Lower leg skin (tissue), 4 donors: Measurements from ENCODE around the gene PHF12. TPM values are rescaled to one million over a fixed set of nuclear protein-coding genes. Genes with fewer than 3 reads are reported as not detected.

ENCODE experiments used
- DNase-seq, 2 donors: peaks; one replicate each; pipeline ENCODE4 v3.0.0-alpha.2; 2019; ENCODE audit warnings: low spot score in 2 of 2
- H3K4me3 ChIP-seq: fragments of 200-600 bp; sonication (generic); 2 replicates; pipeline ENCODE4 v1.5.1; 2017; ENCODE audit warnings: mild to moderate bottlenecking, low read depth; ENCODE audit not compliant: poor library complexity, severe bottlenecking
- CTCF ChIP-seq, 3 donors: fragments of 450-650 bp; IDR thresholded peaks; one replicate each; pipeline ENCODE4 v1.5.1; 2016; ENCODE audit warnings: antibody characterized with exemption in 3 of 3, mild to moderate bottlenecking in 3 of 3, moderate library complexity in 2 of 3
- POLR2A ChIP-seq, 2 donors: fragments of 450-650 bp; IDR thresholded peaks; one replicate each; pipeline ENCODE4 v1.6.1; 2016 to 2017; ENCODE audit warnings: antibody characterized with exemption in 2 of 2, mild to moderate bottlenecking in 1 of 2, moderate library complexity in 1 of 2
- WGBS, 2 donors: methylation state at CpG; one replicate each; pipeline ENCODE4 v1.1.5; 2018; 5-methylcytosine and 5-hydroxymethylcytosine counted together
- intact Hi-C: fragments of 100-400 bp; cut with DNase I; formaldehyde crosslinking; loops from one replicate; pipeline ENCODE4 v1.15.0; 2023; ENCODE audit warnings: low total_unique reads
- total RNA-seq, 4 donors: library from RNA; depleted of rRNA; stranded (reverse); fragments of >200 nt; gene quantifications; one replicate each; pipeline ENCODE4 v1.1.0, GENCODE V29; 2016

Gene PHF12
- total RNA-seq, 4 donors from 2014 or later = 24.4 to 52.9 (median 42.7) TPM

GRCh38 chr17:28863953-28864352 is 87.4 kb downstream of the PHF12 start:
- TF ChIP-seq POLR2A (IDR thresholded peaks at IDR 0.05) = no peak
- TF ChIP-seq CTCF (IDR thresholded peaks at IDR 0.05) = no peak
- WGBS, 2 donors = 88 to 90% methylated on average over 1 of the region's 1 CpG
- H3K4me3 ChIP-seq = no peak overlapping the region
- DNase-seq = no peak
- intact Hi-C loops = no loop called here

- intact Hi-C loops = no loop called here
- no peak overlapping the region for H3K4me3 ChIP-seq
- TF ChIP-seq POLR2A (IDR thresholded peaks at IDR 0.05) (no peak), CTCF (IDR thresholded peaks at IDR 0.05) (no peak)
- DNase-seq = no peak
- 85 to 90% methylated on average over 3 of the region's 3 CpGs for WGBS, 2 donors
Measured at GRCh38 chr17:28862561-28862960, 88.8 kb downstream of the PHF12 start.

- H3K4me3 ChIP-seq = no peak overlapping the region
- TF ChIP-seq CTCF (IDR thresholded peaks at IDR 0.05) (no peak), POLR2A (IDR thresholded peaks at IDR 0.05) (no peak)
- 66 to 68% methylated on average over 8 of the region's 8 CpGs for WGBS, 2 donors
- no peak for DNase-seq
- intact Hi-C loops = no loop called here
Measured at GRCh38 chr17:28861393-28862203, 89.7 kb downstream of the PHF12 start.

- WGBS, 2 donors = 96 to 99% methylated on average over 4 of the region's 4 CpGs
- no peak overlapping the region for H3K4me3 ChIP-seq
- no peak for DNase-seq
- TF ChIP-seq CTCF (IDR thresholded peaks at IDR 0.05) (no peak), POLR2A (IDR thresholded peaks at IDR 0.05) (no peak)
- intact Hi-C loops = no loop called here
Measured at GRCh38 chr17:28860363-28860808, 90.9 kb downstream of the PHF12 start.

GRCh38 chr17:28858801-28859355 is 92.4 kb downstream of the PHF12 start:
- WGBS, 2 donors = 43 to 50% methylated on average over 2 of the region's 2 CpGs
- H3K4me3 ChIP-seq = no peak overlapping the region
- no peak for TF ChIP-seq POLR2A (IDR thresholded peaks at IDR 0.05)
- no peak for TF ChIP-seq CTCF (IDR thresholded peaks at IDR 0.05)
- intact Hi-C loops = no loop called here
- DNase-seq = no peak
